ENCODE results near the gene KRTAP20-2.

DNA sequence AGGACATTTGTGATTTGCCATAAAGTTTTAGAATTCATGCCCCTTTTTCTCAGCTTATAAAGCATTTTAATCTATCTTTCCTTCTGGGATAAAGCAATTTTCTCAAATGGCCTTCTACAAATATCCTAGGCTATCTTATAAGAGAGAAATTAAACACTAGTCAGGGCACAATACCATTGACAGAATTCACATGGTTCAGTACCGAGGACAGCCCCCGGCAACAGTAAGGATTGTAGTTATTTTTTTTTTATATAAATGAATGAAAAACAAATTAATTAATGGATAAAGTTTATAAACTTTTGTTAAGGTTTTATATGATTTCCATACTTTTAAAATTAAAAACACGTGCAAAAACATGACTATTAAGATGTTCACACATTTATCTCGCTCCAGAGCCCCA, 6.9 kb upstream of the KRTAP20-2 start:
- no peak for TF ChIP-seq CTCF (IDR thresholded peaks at IDR 0.05)
- TF ChIP-seq POLR2AphosphoS5 (IDR thresholded peaks at IDR 0.05): no peak
